ENCODE measurements around the gene MSI1.

MSI1 gene

GRCh38 chr12:120331390-120331789 is 37.6 kb downstream of the MSI1 start:
- no peaks in the 10 kb centered on the region for H3K79me2 ChIP-seq (ENCODE audit: insufficient read depth, low read length)
- no peak overlapping the region for H3K4me2 ChIP-seq (ENCODE audit: insufficient read depth, low read length)
- H4K20me1 ChIP-seq (ENCODE audit: insufficient read depth, low read length), result no peaks in the 10 kb centered on the region
- no peak overlapping the region for H3K27ac ChIP-seq (ENCODE audit: low read length)
- no peak overlapping the region for H2AFZ ChIP-seq (ENCODE audit: low read depth, low read length)
- no peaks in the 10 kb centered on the region for H3K4me1 ChIP-seq (ENCODE audit: insufficient read depth, low read length)
- H3K36me3 ChIP-seq (ENCODE audit: insufficient read depth, low read length), result no peaks in the 10 kb centered on the region
- no peak overlapping the region for H3K9ac ChIP-seq (ENCODE audit: low read depth, low read length)
- ATAC-seq (ENCODE audit: insufficient read depth, low read depth), result no peak
- peaks cover 5% of the 10 kb centered on the region for H3K9me3 ChIP-seq (ENCODE audit: insufficient read depth, low read length, severe bottlenecking)
- no peak for DNase-seq
- no peak for TF ChIP-seq CTCF (IDR thresholded peaks at IDR 0.05; ENCODE audit: borderline replicate concordance, extremely low read depth, low read length, poor library complexity, severe bottlenecking)
- TF ChIP-seq EZH2 (IDR thresholded peaks at IDR 0.05; ENCODE audit: borderline replicate concordance, low read depth, low read length, severe bottlenecking), result no peak
- peaks cover 3% of the 10 kb centered on the region for H3K27me3 ChIP-seq (ENCODE audit: insufficient read depth, low read length, poor library complexity)
- no peak overlapping the region for H3K4me3 ChIP-seq (ENCODE audit: low read depth in 1 of 2, low read length in 2 of 2)

- no peak overlapping the region for H3K4me2 ChIP-seq (ENCODE audit: insufficient read depth, low read length)
- H3K27ac ChIP-seq (ENCODE audit: low read length), result no peak overlapping the region
- H2AFZ ChIP-seq (ENCODE audit: low read depth, low read length), result no peak overlapping the region
- ATAC-seq (ENCODE audit: insufficient read depth, low read depth) (no peak), DNase-seq (no peak)
- no peak for TF ChIP-seq CTCF (IDR thresholded peaks at IDR 0.05; ENCODE audit: borderline replicate concordance, extremely low read depth, low read length, poor library complexity, severe bottlenecking)
- TF ChIP-seq EZH2 (IDR thresholded peaks at IDR 0.05; ENCODE audit: borderline replicate concordance, low read depth, low read length, severe bottlenecking), result no peak
- no peak overlapping the region for H3K4me3 ChIP-seq (ENCODE audit: low read depth in 1 of 2, low read length in 2 of 2)
- H4K20me1 ChIP-seq (ENCODE audit: insufficient read depth, low read length), result no peaks in the 10 kb centered on the region
- H3K9me3 ChIP-seq (ENCODE audit: insufficient read depth, low read length, severe bottlenecking), result no peaks in the 10 kb centered on the region
- H3K4me1 ChIP-seq (ENCODE audit: insufficient read depth, low read length), result peaks cover 11% of the 10 kb centered on the region; the same call in 1 of the 2 replicates
- H3K36me3 ChIP-seq (ENCODE audit: insufficient read depth, low read length), result no peaks in the 10 kb centered on the region
- H3K27me3 ChIP-seq (ENCODE audit: insufficient read depth, low read length, poor library complexity), result peaks cover 5% of the 10 kb centered on the region
- no peak overlapping the region for H3K9ac ChIP-seq (ENCODE audit: low read depth, low read length)
- H3K79me2 ChIP-seq (ENCODE audit: insufficient read depth, low read length), result no peaks in the 10 kb centered on the region
These were observed 40.7 kb downstream of the MSI1 start for GRCh38 chr12:120328228-120328627.

GRCh38 chr12:120327593-120327992 is 41.4 kb downstream of the MSI1 start, which contains the start of gene PLA2G1B:
Gene PLA2G1B (minus strand): TSS chr12:120327779. CDS start chr12:120327753, 26 bp downstream.
- Histone ChIP-seq H2AFZ (ENCODE audit: low read depth, low read length) (no peak within 1 kb of the TSS), H3K79me2 (ENCODE audit: insufficient read depth, low read length) (no peaks in the 10 kb centered on the region), H3K9ac (ENCODE audit: low read depth, low read length) (no peak within 1 kb of the TSS), H3K36me3 (ENCODE audit: insufficient read depth, low read length) (no peaks in the 10 kb centered on the region), H3K4me1 (ENCODE audit: insufficient read depth, low read length) (peaks cover 11% of the 10 kb centered on the region; the same call in 1 of the 2 replicates), H3K9me3 (ENCODE audit: insufficient read depth, low read length, severe bottlenecking) (no peaks in the 10 kb centered on the region), H3K4me3 (ENCODE audit: low read depth in 1 of 2, low read length in 2 of 2) (no peak within 1 kb of the TSS), H4K20me1 (ENCODE audit: insufficient read depth, low read length) (no peaks in the 10 kb centered on the region), H3K27ac (ENCODE audit: low read length) (no peak within 1 kb of the TSS), H3K4me2 (ENCODE audit: insufficient read depth, low read length) (no peak within 1 kb of the TSS), H3K27me3 (ENCODE audit: insufficient read depth, low read length, poor library complexity) (peaks cover 5% of the 10 kb centered on the region)
- no peak for DNase-seq
- TF ChIP-seq EZH2 (IDR thresholded peaks at IDR 0.05; ENCODE audit: borderline replicate concordance, low read depth, low read length, severe bottlenecking), result no peak
- TF ChIP-seq CTCF (IDR thresholded peaks at IDR 0.05; ENCODE audit: borderline replicate concordance, extremely low read depth, low read length, poor library complexity, severe bottlenecking), result no peak
- no peak for ATAC-seq (ENCODE audit: insufficient read depth, low read depth)

Data from DND-41 (cell line).